Right lung (tissue), 5 donors: Measurements from ENCODE around the gene OR2V1. TPM values are rescaled to one million over a fixed set of nuclear protein-coding genes. Genes with fewer than 3 reads are reported as not detected.

Source experiments
- polyA plus RNA-seq, 5 donors: library from polyadenylated mRNA; unstranded; fragments of 120-200 nt; gene quantifications; one replicate each; pipeline versions ENCODE4 v1.2.1 to v1.2.3, GENCODE V29; 2013; ENCODE audit warnings: inconsistent platforms in 1 of 5, low replicate concordance in 1 of 5; ENCODE audit not compliant: insufficient read length in 5 of 5, insufficient read depth in 1 of 5

The OR2V1 gene
- polyA plus RNA-seq, 5 donors = not detected

Other genes starting within 250 kb of the OR2V1 start
- 1 to 10 TPM in 3 of 5 donors, under 1 TPM in 2; 0.58 to 1.1 (median 1.1) TPM for gene BTNL8, start 232.0 kb downstream of the OR2V1 start, polyA plus RNA-seq
- gene BTNL3, start 142.3 kb downstream of the OR2V1 start, polyA plus RNA-seq = under 1 TPM in 2 of 5 donors, not detected in 3; 0.10 to 0.29 TPM
- 10 to 100 TPM; 12.0 to 23.5 (median 13.6) TPM for gene BTNL9, start 90.9 kb downstream of the OR2V1 start, polyA plus RNA-seq
- gene OR2V2, start 16.4 kb upstream of the OR2V1 start, polyA plus RNA-seq = under 1 TPM in 4 of 5 donors, not detected in 1; 0.03 to 0.05 (median 0.04) TPM
- gene TRIM7, start 74.0 kb upstream of the OR2V1 start, polyA plus RNA-seq = under 1 TPM; 0.14 to 1.00 (median 0.24) TPM
- gene TRIM41, start 92.1 kb upstream of the OR2V1 start, polyA plus RNA-seq = 10 to 100 TPM; 22.2 to 29.1 (median 28.1) TPM
- 1,000 to 10,000 TPM; 2,630 to 3,025 (median 2,949) TPM for gene RACK1, start 112.7 kb upstream of the OR2V1 start, polyA plus RNA-seq
- 10 to 100 TPM; 29.2 to 44.6 (median 40.4) TPM for gene TRIM52, start 130.0 kb upstream of the OR2V1 start, polyA plus RNA-seq
- gene OR4F3, start 236.1 kb upstream of the OR2V1 start, polyA plus RNA-seq = under 1 TPM in 1 of 5 donors, not detected in 4; 0.11 TPM